ENCODE measurements around the gene JAK1.
"Not testable (repeated sequence)": the region's sequence is repeated elsewhere in the genome, so short reads cannot be mapped to it uniquely, and the experiment has no call there.

JAK1 gene

DNA sequence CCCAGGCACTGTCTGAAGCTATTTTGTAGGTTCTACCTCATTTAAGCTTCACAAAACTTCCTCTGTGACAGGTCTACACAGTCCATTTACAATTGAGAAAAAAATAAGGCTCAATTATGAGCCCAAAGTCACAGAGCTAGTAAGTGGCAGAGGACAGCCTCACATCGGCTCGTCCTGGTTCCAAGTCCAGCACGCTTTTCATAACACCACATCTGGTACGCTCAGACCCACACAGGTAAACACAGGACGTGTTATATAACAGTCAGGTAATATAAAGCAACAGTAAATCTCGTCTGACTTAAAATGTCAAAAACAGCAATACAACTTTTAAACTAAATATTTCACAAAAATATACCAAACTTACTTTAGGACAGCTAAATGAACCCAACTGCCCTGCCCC, 13.1 kb downstream of the JAK1 start:
- in situ Hi-C loops (cut with HindIII; ENCODE audit: low sequenced_read_pairs), result no loop called here

GRCh38 chr1:64950284-64950809, 16.0 kb downstream of the JAK1 start:
- in situ Hi-C loops (cut with HindIII; ENCODE audit: low sequenced_read_pairs), result no loop called here

GRCh38 chr1:64948905-64949833, 17.2 kb downstream of the JAK1 start:
- in situ Hi-C loops (cut with HindIII; ENCODE audit: low sequenced_read_pairs), result no loop called here

DNA sequence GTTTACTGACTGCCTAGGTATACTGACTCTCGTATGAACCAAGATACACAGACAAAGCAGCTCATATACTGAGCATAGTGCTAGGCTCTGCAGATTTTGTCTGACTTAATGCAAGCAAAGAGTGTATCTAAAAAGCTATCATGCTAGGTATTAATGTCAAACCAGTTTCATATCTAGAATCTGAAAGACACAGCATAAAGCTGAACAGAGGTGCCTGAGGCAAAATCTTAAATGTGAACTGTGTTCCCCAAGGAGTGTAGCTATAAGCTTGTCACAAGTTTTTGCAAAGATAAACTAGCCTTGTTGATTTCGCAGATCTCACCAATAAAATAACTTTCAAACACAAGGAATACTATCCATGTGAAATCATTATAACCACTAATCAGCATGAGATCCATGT, 18.1 kb downstream of the JAK1 start:
- in situ Hi-C loops (cut with HindIII; ENCODE audit: low sequenced_read_pairs), result no loop called here

DNA sequence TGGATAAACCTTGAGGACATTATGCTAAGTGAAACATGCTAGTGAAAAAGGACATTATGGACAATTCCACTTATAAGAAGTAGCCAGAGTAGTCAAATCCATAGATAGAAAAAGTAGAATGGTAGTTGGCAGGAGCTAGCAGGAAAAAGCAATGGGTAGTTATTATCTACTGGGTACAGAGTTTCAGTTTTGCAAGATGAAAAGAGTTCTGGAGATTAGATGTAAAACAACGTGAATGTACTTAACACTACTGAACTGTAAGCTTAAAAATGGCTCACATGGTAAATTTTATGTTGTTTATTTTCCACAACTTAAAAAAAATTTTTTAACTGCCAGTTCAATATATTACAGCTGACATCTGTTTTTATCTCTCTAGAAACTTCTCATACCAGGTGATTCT, 19.4 kb downstream of the JAK1 start:
- in situ Hi-C loops (cut with HindIII; ENCODE audit: low sequenced_read_pairs), result no loop called here

DNA sequence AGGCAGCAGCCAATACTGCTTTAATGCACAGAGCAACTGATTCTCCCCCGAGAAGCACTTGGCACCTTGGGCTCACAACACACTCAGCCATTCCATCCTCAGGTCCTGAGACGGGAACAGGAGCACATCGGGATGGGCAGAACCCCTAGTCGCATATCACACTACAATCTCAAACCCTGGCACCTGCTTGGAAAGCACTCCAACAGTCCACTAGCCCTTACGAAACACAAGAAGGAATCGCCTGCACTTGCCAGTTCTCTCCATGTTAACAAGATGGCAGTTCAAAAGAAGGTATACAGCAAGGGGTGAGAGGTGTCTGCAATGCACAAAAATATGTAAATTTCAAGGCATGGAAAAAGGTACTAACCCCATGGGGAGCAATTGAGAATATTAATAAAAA, 21.4 kb downstream of the JAK1 start:
- in situ Hi-C loops (cut with HindIII; ENCODE audit: low sequenced_read_pairs), result no loop called here

DNA sequence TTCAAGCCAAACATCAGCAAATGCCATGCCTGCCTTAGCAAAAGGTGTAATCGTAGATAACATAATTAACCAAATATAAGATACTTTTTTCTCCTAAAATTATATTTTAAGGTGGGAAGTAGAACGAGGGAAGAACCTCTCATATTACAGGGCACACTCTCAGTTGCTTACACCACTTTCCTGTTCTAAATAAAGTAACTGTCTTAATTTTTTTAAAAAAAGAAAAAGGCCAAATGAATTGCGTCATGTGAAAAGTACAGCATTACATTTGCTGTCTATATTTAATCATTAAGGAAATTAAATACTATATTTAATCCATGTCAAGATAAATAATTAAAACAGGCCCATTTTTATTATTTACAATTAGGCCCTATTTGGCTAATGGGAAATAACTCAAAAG, 23.7 kb downstream of the JAK1 start:
- in situ Hi-C loops (cut with HindIII; ENCODE audit: low sequenced_read_pairs), result no loop called here

DNA sequence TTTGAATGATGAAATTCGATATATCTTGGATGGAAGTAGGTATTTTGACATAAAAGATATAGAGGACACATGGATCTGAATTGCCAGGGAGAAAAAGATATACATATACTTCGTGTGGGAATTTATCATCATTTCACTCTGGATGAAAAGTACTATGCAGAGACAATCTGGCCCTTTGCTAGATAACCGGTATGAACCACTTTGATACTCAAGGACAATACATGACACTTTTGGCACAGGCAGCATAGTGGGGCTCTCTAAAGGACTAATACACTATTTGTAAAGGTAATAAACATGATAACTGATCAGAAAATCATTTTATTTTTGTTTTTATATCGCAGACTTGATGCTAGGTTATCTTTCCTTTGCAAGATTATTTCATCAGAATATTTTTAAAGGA, 24.2 kb downstream of the JAK1 start:
- in situ Hi-C loops (cut with HindIII; ENCODE audit: low sequenced_read_pairs), result no loop called here

- in situ Hi-C loops (cut with HindIII; ENCODE audit: low sequenced_read_pairs), result no loop called here
Measured at GRCh38 chr1:64941461-64942117, 24.8 kb downstream of the JAK1 start.

DNA sequence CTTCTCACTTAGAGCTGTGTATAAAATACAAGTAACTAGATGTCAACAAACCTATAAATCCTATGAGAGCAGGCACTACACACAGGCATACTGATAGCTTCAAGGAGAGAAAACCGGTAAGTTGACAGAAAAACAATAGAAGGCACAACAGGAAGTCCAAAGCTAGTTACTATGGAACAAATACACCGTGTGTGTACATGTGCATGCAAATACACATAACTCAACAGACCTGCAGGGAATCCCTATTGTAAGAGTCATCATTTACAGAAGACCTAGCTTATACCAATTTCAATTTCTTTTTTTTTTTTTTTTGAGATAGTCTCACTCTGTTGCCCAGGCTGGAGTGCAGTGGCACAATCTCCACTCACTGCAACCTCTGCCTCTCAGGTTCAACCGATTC, 26.3 kb downstream of the JAK1 start:
- in situ Hi-C loops (cut with HindIII; ENCODE audit: low sequenced_read_pairs), result no loop called here

- in situ Hi-C loops (cut with HindIII; ENCODE audit: low sequenced_read_pairs), result no loop called here
Measured at GRCh38 chr1:64938991-64939390, 27.4 kb downstream of the JAK1 start.

GRCh38 chr1:64936956-64937355, 29.4 kb downstream of the JAK1 start:
- in situ Hi-C loops (cut with HindIII; ENCODE audit: low sequenced_read_pairs), result no loop called here

- in situ Hi-C loops (cut with HindIII; ENCODE audit: low sequenced_read_pairs), result no loop called here
Measured at GRCh38 chr1:64935551-64936155, 30.7 kb downstream of the JAK1 start.

- in situ Hi-C loops (cut with HindIII; ENCODE audit: low sequenced_read_pairs), result no loop called here
Measured at GRCh38 chr1:64934878-64935275, 31.5 kb downstream of the JAK1 start.

GRCh38 chr1:64934115-64934877, 32.1 kb downstream of the JAK1 start:
- in situ Hi-C loops (cut with HindIII; ENCODE audit: low sequenced_read_pairs), result no loop called here

DNA sequence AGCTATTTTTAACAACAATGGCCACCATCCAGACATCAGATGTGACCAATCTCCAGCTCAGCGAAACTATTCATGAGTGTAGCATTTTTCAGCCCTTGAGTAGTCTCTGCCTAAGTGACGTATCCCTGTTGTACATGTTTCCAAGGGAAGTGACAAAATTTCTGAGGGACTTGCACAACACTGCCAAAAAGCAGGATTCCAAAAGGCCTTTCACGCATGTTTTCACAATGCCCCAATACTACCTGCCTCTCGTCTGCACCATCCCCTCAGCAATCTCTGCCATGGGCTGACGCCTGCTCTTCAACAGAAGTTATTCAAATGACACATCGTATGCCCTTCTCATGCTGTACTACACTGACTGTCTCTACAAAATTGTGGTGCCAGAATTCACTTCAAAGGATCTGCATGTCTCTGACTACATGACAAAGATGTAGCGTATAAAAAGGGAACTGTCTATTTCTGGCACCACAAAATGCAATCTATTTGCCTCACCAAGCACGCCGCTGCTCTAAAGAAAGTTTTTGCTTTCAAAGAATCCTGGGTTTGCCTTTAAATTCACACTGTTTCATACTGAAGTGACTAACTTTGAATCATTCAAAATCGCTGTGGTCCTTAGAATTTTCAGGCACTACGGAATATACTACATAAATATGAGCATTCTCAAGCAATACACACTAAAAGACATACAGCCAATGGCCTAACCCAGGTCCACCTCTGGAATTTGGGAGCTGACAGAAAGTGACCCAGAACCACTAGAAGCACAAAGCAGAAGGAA, 32.9 kb downstream of the JAK1 start:
- in situ Hi-C loops (cut with HindIII; ENCODE audit: low sequenced_read_pairs), result no loop called here

DNA sequence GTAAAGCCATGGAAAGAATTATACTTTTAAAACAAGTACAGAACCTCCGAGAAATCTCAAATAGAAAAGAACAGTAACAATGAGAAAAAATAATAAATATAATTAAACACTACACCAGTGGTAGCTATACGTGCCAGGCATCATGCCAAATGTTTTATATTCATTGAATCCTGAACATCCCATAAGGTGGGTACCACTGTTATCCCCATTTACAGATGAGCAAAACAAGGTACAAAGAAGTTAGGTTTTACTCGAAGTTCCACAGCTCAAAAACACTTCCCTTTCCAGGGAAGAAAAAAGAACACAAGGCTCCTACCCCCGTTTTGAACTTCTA, 33.4 kb downstream of the JAK1 start:
- in situ Hi-C loops (cut with HindIII; ENCODE audit: low sequenced_read_pairs), result no loop called here

- in situ Hi-C loops (cut with HindIII; ENCODE audit: low sequenced_read_pairs), result not testable (repeated sequence)
Measured at GRCh38 chr1:64930640-64931039, 35.7 kb downstream of the JAK1 start.

- in situ Hi-C loops (cut with HindIII; ENCODE audit: low sequenced_read_pairs), result loop anchor here (5.0 kb wide), 1 partner anchor 58 kb away; no protein-coding TSS in a partner anchor
Measured at GRCh38 chr1:64929221-64929620, 37.1 kb downstream of the JAK1 start.

DNA sequence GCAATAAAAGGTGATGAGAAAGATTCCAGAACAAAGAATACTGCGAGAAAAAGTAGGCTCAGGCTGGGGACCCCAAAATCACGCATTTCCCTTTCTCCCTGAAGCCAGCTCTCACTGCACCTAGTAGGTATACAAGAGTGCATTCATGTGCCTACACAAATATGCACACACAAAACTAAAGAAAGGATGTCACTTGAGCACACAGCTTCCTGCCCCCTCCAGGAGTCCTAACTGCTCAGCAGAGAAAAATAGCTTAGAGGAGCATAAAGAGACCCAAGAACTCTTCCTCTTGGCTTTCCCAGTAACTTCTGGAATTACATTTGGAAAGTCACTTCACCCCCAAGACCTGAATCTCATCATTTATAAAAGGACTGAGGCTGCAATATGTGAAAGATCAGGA, 38.0 kb downstream of the JAK1 start:
- in situ Hi-C loops (cut with HindIII; ENCODE audit: low sequenced_read_pairs), result loop anchor here (5.0 kb wide), 1 partner anchor 59 kb away; no protein-coding TSS in a partner anchor
